Activated CD4-positive, alpha-beta T cell treated with anti-CD3 and anti-CD28 coated beads, Interleukin-2, amount 50 U/mL, for 4 hours (primary cell): ENCODE results near the gene FECH.
"Not testable (repeated sequence)": the region's sequence is repeated elsewhere in the genome, so short reads cannot be mapped to it uniquely, and the experiment has no call there.

Experiments
- DNase-seq, 2 experiments: peaks; one replicate each; pipeline ENCODE4 v3.0.0-alpha.2; 2020

Gene FECH

DNA sequence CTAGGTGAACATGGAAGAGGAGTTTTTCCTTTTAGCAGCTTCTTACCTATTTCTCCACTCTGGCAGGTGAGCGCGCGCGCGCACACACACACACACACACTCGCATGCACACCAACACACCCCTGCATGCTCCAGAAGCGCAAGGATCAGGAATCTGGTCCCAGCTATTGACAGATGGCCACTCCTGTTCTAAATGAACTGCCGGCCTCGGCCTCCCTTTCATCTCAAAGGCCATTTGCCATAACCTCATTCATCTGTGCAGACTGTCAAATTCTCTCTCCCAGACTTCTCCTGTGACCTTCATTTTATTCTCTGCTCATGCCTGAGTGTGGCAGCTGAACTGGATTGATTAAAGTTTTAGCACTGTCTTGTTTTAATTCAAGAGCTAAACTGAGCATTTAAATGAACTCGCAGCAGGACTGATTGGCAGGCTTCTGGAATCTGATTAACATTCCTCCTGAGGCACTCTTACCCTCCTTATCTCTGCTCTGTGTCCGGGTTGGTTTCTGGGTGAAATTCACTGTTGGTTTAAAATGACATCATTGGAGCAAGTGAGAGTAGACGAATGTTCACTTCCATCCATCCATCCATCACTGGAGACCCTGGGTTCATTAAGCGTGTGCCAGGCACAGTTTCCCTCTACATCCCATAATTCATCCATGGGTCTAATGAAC, 58.8 kb downstream of the FECH start:
- DNase-seq: no peak

DNA sequence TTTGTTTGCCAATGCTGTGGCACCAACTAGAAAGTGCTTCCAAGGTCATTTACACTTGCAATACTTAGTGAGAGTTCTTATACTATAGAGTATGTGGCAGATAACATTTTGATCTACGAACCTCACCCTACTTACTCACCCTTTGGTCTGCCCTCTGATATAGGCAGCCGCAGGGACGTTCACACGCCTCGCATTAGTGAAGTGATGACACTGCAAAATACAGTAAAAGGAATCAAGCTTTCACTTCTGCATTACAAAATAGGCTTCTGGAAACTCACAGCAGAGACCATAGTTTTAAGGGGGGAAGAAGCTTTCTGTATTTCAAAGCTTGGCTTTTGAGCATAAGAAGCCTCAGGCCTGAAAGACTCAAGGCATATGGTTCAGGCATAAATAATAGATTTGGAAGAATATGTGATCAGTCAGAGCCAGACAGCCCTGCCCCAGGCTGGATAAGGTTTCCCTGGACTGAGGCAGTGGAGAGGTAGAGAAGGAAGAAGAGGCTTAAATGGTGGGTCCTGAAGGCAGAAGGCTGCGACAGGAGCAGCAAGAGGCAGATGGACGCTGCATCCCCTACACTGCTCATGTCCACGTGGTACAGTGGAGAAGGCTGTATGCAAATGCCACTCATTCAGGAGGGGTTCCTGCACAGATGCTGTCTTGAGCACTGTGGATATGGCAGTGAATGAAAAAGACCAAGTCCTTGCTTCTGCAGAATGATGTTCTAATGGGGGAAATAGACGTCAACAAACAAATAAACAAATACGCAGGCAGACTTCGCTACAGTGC, 63.1 kb downstream of the FECH start:
- no peak for DNase-seq

DNA sequence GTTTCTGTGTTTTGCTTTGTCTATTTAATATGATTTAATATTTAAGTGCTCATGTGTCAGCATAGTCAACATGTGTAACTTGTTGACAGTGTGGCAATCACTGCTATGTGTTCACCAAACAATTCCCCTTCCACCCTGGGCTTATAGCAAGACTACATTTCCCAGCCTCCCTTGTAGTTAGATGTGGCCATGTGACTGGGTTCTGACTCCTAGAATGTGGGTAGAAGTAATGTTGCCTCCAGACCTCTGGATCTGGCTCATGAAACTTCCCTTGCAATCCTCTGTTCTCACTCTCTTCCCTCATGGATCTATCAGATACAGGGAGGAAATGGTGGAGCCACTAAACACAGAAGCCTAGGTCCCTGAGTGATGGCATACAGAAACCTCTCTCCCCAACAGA, 64.2 kb downstream of the FECH start:
- not testable (repeated sequence) for DNase-seq

DNA sequence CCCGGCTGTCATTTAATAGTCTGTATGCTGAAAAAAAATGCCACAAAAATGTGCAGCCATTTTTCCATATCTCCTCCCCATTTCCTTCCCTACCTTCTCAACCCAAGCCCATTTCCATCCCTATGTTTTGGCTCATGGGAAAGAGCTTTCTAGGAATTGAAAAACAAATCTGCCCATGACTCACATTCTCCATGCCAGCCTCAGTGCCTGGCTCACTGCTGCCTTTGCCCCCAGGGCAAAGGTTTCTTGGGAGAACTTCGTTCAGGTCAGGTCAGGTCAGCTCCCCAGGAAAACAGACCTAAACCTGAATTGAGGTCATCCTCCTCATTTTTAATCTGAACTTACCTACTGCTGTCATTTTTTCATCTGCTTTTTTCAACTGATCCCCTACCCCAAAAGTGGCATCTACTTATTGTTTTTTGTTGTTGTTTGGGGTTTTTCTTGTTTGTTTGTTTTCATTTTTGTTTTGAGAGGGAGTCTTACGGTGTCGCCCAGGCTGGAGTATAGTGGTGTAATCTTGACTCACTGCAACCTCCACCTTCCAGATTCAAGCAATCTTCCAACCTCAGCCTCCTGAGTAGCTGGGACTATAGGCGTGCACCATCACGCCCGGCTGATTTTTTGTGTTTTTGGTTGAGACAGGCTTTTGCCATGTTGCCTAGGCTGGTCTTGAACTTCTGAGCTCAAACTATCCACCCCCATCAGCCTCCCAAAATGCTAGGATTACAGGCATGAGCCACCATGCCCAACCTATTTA, 66.7 kb downstream of the FECH start:
- DNase-seq: no peak

DNA sequence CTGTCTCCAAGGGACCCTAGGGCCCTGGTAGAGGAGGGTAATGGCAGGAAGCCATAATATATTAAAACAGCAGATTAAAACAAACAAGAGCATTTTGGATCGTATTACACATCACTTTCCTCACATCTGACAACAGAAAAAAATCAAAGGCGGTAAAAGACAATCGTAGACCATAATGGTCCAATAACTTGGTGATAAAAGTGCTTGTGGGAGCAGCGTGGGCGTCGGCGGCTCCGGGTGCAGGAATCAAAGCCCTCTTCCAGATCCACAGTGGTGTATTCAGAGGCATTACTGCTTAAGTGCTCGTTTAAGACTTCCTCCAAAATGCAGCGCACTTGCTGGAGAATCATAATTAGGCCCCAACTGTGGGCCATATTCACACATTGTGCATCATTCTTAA, 68.0 kb downstream of the FECH start:
- DNase-seq: no peak

DNA sequence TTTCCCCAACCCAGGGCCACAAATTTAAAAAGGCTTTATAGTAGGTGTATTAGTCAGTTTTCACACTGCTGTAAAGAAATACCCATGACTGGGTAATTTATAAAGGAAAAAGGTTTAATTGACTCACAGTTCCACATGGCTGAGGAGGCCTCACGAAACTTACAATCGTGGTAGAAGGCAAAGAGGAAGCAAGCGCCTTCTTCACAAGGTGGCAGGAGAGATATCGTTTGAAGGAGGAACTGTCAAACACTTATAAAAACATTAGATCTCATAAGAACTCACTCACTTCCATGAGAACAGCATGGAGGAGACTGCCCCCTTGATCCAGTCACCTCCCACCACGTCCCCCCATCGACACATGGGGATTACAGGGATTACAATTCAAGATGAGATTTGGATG, 70.4 kb downstream of the FECH start:
- DNase-seq: no peak

DNA sequence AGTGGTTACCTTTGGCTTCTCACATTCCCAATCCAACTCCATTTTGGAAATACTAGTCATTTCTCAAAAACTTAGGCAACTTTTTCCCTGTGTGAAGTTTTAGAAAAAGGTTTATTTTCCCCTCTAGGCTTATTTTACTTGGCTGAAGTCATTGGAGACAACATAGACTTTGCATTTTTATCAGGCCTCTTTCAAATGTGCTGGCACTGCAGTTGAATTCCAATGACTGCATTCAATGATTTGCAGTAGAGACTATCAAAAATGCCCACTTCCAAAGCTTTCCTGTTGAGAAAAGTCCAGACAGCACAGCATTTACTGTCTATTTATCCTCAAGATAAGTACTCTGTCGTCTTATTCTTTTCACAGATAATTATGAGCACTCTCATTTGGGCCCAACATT, 81.3 kb downstream of the FECH start:
- DNase-seq: no peak

DNA sequence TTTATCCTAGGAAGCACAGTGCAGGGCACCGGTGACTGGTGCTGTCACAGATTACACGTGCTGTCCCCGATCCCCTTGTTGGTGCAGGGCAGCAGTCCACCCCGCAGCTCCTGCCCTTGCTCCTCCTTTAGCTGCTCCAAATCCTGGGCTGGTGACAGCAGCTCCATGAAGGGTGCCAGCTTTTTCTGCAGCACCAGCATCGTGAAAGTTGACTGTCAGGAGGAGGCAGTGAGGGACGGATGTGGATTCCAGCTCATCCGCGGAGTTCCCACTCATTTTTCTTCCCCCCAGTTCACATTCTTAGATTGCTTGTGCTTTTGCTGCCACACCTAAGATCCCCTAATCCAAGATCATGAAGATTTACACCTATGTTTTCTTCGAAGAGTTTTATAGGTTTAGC, 83.9 kb downstream of the FECH start:
- no peak for DNase-seq

DNA sequence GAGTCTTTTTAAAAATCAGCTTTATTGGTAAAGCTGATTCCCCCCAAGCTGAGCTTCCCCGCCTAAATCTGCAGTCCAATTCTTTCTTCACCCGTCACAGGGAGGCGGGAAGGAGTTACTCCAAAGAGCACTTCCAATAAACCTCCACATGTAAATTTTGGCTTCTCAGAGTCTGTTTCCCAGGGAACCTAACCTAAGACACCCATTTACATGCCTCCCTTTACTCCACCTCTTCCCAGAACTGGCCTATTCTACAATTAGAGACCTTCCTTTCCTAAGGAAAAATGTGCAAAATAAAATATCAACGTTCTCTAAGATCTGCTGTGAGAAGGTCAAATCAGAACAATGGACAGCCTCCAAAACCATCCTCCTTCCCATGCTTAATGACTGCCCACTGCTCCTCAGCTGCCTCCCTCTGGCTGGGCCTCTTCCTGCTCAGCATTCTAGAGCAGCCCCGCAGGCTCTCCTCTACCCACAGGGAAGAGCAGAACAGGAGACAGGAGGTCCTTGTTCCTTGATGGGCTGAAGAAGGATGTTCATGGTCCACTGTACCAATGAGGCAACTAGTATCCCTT, 87.7 kb downstream of the FECH start:
- no peak for DNase-seq
